HepG2 (cell line): ENCODE results near the gene NSMCE1. TPM values are rescaled to one million over a fixed set of nuclear protein-coding genes. Genes with fewer than 3 reads are reported as not detected.

Source experiments
- ASH2L ChIP-seq: fragments of 300-600, 200-600 bp; sonication (generic); IDR thresholded peaks from 2 replicates; pipeline ENCODE4 v1.7.0; 2017; ENCODE audit warnings: low read depth, mild to moderate bottlenecking, moderate library complexity, mixed read lengths, low read length; ENCODE audit not compliant: insufficient read length
- BHLHE40 ChIP-seq: IDR thresholded peaks from 2 replicates; pipeline ENCODE4 v1.6.1; 2011; ENCODE audit warnings: low read length, improper control_type of control experiment
- FOSL2 ChIP-seq: sonication (generic); formaldehyde crosslinking; IDR thresholded peaks from 2 replicates; pipeline ENCODE4 v1.4.0; 2020; ENCODE audit warnings: missing genetic modification reagents
- HOXD1 ChIP-seq: sonication (generic); formaldehyde crosslinking; IDR thresholded peaks from 2 replicates; pipeline ENCODE4 v1.5.0; 2020; ENCODE audit warnings: missing genetic modification reagents
- KIAA2018 ChIP-seq: sonication (generic); formaldehyde crosslinking; IDR thresholded peaks from 2 replicates; pipeline ENCODE4 v1.5.0; 2020; ENCODE audit warnings: mild to moderate bottlenecking, missing genetic modification reagents, borderline replicate concordance
- MXI1 ChIP-seq: IDR thresholded peaks from 3 replicates; pipeline ENCODE4 v1.6.1; 2012; ENCODE audit warnings: low read depth, low read length, inconsistent platforms, borderline replicate concordance
- TARDBP ChIP-seq: sonication (generic); formaldehyde crosslinking; IDR thresholded peaks from 2 replicates; pipeline ENCODE4 v1.8.0; 2022; ENCODE audit warnings: mild to moderate bottlenecking, missing genetic modification reagents
- XRCC5 ChIP-seq: fragments of 200-400 bp; formaldehyde crosslinking; optimal IDR thresholded peaks from 2 replicates; pipeline ENCODE3; 2017; ENCODE audit warnings: mild to moderate bottlenecking, low read length
- ZIK1 ChIP-seq: sonication (generic); formaldehyde crosslinking; IDR thresholded peaks from 2 replicates; pipeline ENCODE4 v1.5.0; 2020; ENCODE audit warnings: mild to moderate bottlenecking, low read depth, missing genetic modification reagents, borderline replicate concordance
- ZNF281 ChIP-seq: sonication (generic); formaldehyde crosslinking; IDR thresholded peaks from 2 replicates; pipeline ENCODE4 v1.4.0; 2020; ENCODE audit warnings: missing genetic modification reagents, borderline replicate concordance
- ZNF562 ChIP-seq: sonication (generic); formaldehyde crosslinking; IDR thresholded peaks from 2 replicates; pipeline ENCODE4 v1.8.0; 2022; ENCODE audit warnings: missing genetic modification reagents, borderline replicate concordance
- ZNF687 ChIP-seq: sonication (generic); formaldehyde crosslinking; IDR thresholded peaks from 2 replicates; pipeline ENCODE4 v1.5.1; 2020; ENCODE audit warnings: mild to moderate bottlenecking, missing genetic modification reagents, moderate library complexity
- polyA plus RNA-seq, 8 experiments: library from polyadenylated mRNA; depleted of rRNA in 3 of 8; stranded (reverse) in 7 of 8; unstranded in 1 of 8; fragments of >200 nt; fragmentation: Illumina TruSeq in 4 of 8; extraction: Trizol in 4 of 8; gene quantifications; 2 replicates each; pipeline versions ENCODE4 v1.2.1 to v1.2.3, GENCODE V29; 2011 to 2016; ENCODE audit warnings: low read depth in 4 of 8, missing spikeins in 1 of 8, mixed read lengths in 1 of 8; ENCODE audit not compliant: insufficient read depth in 1 of 8
- total RNA-seq, 5 experiments: library from RNA; depleted of rRNA; stranded (reverse); fragments of >200 nt; fragmentation: Illumina TruSeq; extraction: Trizol; gene quantifications; 2 replicates each; pipeline ENCODE4 v1.2.3, GENCODE V29; 2016; ENCODE audit warnings: low read depth in 1 of 5

The NSMCE1 gene
- total and polyA plus RNA-seq, 2 of the 13 experiments (the other 11 are each of a cell fraction or from before 2014, with no cell fraction given) = 42.7 to 52.9 TPM

DNA sequence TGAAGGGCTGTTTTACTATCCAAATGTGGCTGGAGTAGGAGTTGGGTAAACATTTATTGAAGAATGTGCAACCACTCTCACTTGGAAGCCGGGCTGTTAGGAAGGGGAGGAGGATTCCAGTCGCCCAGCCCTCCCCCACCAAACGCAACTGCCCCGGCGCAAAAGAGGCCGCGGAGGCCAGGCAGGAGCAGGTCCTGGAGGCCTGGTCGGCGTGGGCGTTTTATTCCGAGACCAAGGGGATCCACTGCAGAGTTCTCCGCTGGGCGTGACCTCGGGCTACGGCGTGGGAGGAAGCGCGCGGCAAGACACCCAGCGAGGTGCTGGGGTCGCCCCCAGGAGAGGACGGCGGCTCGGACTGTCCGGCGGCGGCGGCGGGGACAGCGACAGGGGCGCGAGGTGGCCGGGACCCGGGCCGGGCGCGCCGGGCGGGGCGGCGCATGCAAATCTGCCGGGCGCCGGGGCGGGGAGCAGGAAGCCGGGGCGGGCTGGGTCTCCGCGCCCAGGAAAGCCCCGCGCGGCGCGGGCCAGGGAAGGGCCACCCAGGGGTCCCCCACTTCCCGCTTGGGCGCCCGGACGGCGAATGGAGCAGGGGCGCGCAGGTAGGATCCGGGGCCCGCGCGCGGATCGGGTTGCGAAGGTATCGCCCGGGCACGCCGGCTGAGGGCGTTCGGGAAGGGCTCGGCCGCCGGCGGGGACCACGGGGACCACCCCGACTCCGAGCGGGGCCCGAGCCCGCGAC lies 45.0 kb upstream of the NSMCE1 start, which contains the start of gene IL4R (continued):
- TF ChIP-seq KIAA2018 (no peak), ZNF562 (CRISPR knock-in tag) (no peak), ZNF281 (CRISPR knock-in tag) (peak; percentile 95), FOSL2 (CRISPR knock-in tag) (peak; percentile 77), HOXD1 (no peak; the same call in 1 of the 2 replicates), BHLHE40 (no peak), ZNF687 (CRISPR knock-in tag) (peak; percentile 85), XRCC5 (peak; percentile 90), MXI1 (peak; percentile 28; the same call in 1 of the 3 replicates), ZIK1 (CRISPR knock-in tag) (no peak; the same call in 1 of the 2 replicates), TARDBP (CRISPR knock-in tag) (peak; percentile 84; the same call in 1 of the 2 replicates), ASH2L (peak; percentile 72)
